ENCODE data around the gene CD7. TPM values are rescaled to one million over a fixed set of nuclear protein-coding genes. Genes with fewer than 3 reads are reported as not detected.

CD7 gene
- total and polyA plus RNA-seq, 10 donors = 14.8 to 60.1 (median 24.3) TPM

GRCh38 chr17:82274134-82275020 lies 43.0 kb downstream of the CD7 start:
- intact Hi-C loops (cut with DNase I; ENCODE audit: low total_unique reads) = no loop called here
- H3K27me3 ChIP-seq (replicated peaks in 1 of 7) = no peaks in the 10 kb centered on the region
- no peaks in the 10 kb centered on the region for H3K9me3 ChIP-seq
- peak overlapping the region in 6 of 8 donors; percentile 98 to 100 (median 99) for H3K27ac ChIP-seq
- H3K36me3 ChIP-seq = peaks cover 0 to 29% (median 20%) of the 10 kb centered on the region in 6 donors
- H3K4me3 ChIP-seq = peak overlapping the region in 6 of 8 donors; percentile 66 to 90 (median 78)
- no peak for TF ChIP-seq POLR2A (IDR thresholded peaks at IDR 0.05)
- TF ChIP-seq POLR2AphosphoS5 (IDR thresholded peaks at IDR 0.05) = no peak
- no peak for TF ChIP-seq CTCF (IDR thresholded peaks at IDR 0.05 in 8 of 11, conservative IDR thresholded peaks at IDR 0.05 in 3 of 11)
- 78 to 85% (median 79%) methylated on average over 26 to 27 of the region's 27 CpGs for WGBS, 5 donors
- H3K4me1 ChIP-seq = peaks cover 34 to 52% (median 41%) of the 10 kb centered on the region in 6 donors
- DNase-seq = peak; percentile 78

- WGBS, 5 donors = 5 to 9% (median 7%) methylated on average over 52 to 80 of the region's 80 CpGs
- DNase-seq = peak; percentile 97
- peak within 1 kb of the TSS; percentile 66 to 90 (median 80) for H3K4me3 ChIP-seq
- H3K27me3 ChIP-seq (replicated peaks in 1 of 7) = no peaks in the 10 kb centered on the region
- intact Hi-C loops (cut with DNase I; ENCODE audit: low total_unique reads) = no loop called here
- H3K4me1 ChIP-seq = peaks cover 42 to 60% (median 50%) of the 10 kb centered on the region in 6 donors
- H3K9me3 ChIP-seq = no peaks in the 10 kb centered on the region
- peak within 1 kb of the TSS; percentile 94 to 100 (median 99) for H3K27ac ChIP-seq
- no peak for TF ChIP-seq CTCF (IDR thresholded peaks at IDR 0.05 in 8 of 11, conservative IDR thresholded peaks at IDR 0.05 in 3 of 11)
- TF ChIP-seq POLR2AphosphoS5 (IDR thresholded peaks at IDR 0.05) = peak; percentile 92 to 96 (median 93)
- peak; percentile 3 to 66 (median 31) for TF ChIP-seq POLR2A (IDR thresholded peaks at IDR 0.05)
- H3K36me3 ChIP-seq = peaks cover 0 to 37% (median 21%) of the 10 kb centered on the region in 6 donors
Measured at GRCh38 chr17:82273327-82274133, 43.9 kb downstream of the CD7 start, which contains the start of gene CSNK1D. CSNK1D (minus strand) TSS chr17:82273700; CDS start chr17:82273381, 319 bp downstream.

GRCh38 chr17:82272495-82273326 lies 44.7 kb downstream of the CD7 start:
- H3K27me3 ChIP-seq (replicated peaks in 1 of 7) = no peaks in the 10 kb centered on the region
- H3K36me3 ChIP-seq = peaks cover 0 to 45% (median 23%) of the 10 kb centered on the region in 6 donors
- no peaks in the 10 kb centered on the region for H3K9me3 ChIP-seq
- no peak for TF ChIP-seq POLR2A (IDR thresholded peaks at IDR 0.05)
- TF ChIP-seq POLR2AphosphoS5 (IDR thresholded peaks at IDR 0.05) = peak in 1 of 3 donors; percentile 32
- TF ChIP-seq CTCF (IDR thresholded peaks at IDR 0.05 in 8 of 11, conservative IDR thresholded peaks at IDR 0.05 in 3 of 11) = no peak
- H3K4me3 ChIP-seq = peak overlapping the region; percentile 66 to 90 (median 80)
- peaks cover 50 to 68% (median 58%) of the 10 kb centered on the region in 6 donors for H3K4me1 ChIP-seq
- intact Hi-C loops (cut with DNase I; ENCODE audit: low total_unique reads) = no loop called here
- WGBS, 5 donors = 0 to 1% (median 1%) methylated on average over 20 to 57 of the region's 57 CpGs
- H3K27ac ChIP-seq = peak overlapping the region; percentile 94 to 100 (median 99)
- DNase-seq = peak; percentile 92

All from spleen (tissue), 11 donors.